HepG2 (cell line): ENCODE data around the gene SH3PXD2A. TPM values are rescaled to one million over a fixed set of nuclear protein-coding genes. Genes with fewer than 3 reads are reported as not detected.
A peak's percentile ranks its signal among the peaks of the same experiment; 100 is the strongest.

Experiments used
- ATAC-seq: fragments of 200-7000 bp; cut with Tn5 transposase; 3 replicates; pipeline ENCODE4 v1.9.1; 2020; ENCODE audit warnings: mild to moderate bottlenecking, moderate library complexity
- BruUV-seq: library from RNA; stranded (reverse); fragments of 400-500 nt; replicated peaks from 2 replicates; lab custom pipeline; 2021; lab: Mats Ljungman, UMichigan
- CTCF ChIA-PET: fragments of 300-600 bp; formaldehyde crosslinking; extraction: SDS; loops from one replicate; lab custom pipeline; 2021; ENCODE audit warnings: low total read pairs, inconsistent platforms, low intra/inter-chr PET ratio; lab: Yijun Ruan, JAX
- POLR2A ChIA-PET: fragments of 350-600 bp; sonication (Branson Sonifier 250); formaldehyde crosslinking; loops from one replicate; lab custom pipeline; 2020; ENCODE audit warnings: antibody characterized with exemption, inconsistent platforms; lab: Yijun Ruan, JAX
- DNase-seq: peaks from one replicate; pipeline ENCODE4 v3.0.0-alpha.2; 2015; ENCODE audit warnings: low spot score
- FAIRE-seq: peaks from 3 replicates; lab custom pipeline; 2011; peaks lifted over from hg19 to GRCh38; lab: Jason Lieb, UNC
- H2AFZ ChIP-seq: one replicate; pipeline ENCODE4 v1.6.1; 2011; ENCODE audit warnings: low read length, inconsistent platforms
- H3K27ac ChIP-seq: fragments of 300-600 bp; 3 replicates; pipeline ENCODE4 v1.8.0; 2011; ENCODE audit warnings: mixed run types, mild to moderate bottlenecking, mixed read lengths, low read length, inconsistent platforms; ENCODE audit not compliant: insufficient read depth; ENCODE audit errors: extremely low read length
- H3K27me3 ChIP-seq, 2 experiments: fragments of 200-600 bp in 1 of 2; 2 replicates in 1 of 2; 3 replicates in 1 of 2; pipeline versions ENCODE4 v1.6.0 to v1.8.0; 2011; ENCODE audit warnings: low read length in 2 of 2, mild to moderate bottlenecking in 2 of 2, moderate library complexity in 2 of 2, inconsistent platforms in 1 of 2; ENCODE audit not compliant: insufficient read depth in 2 of 2, control insufficient read depth in 1 of 2
- H3K36me3 ChIP-seq, 2 experiments: fragments of 200-600 bp in 1 of 2; replicated peaks in 1 of 2; 2 replicates in 1 of 2; 3 replicates in 1 of 2; pipeline versions ENCODE4 v1.5.1 to v1.8.0; 2011; ENCODE audit warnings: low read length in 2 of 2, inconsistent platforms in 1 of 2; ENCODE audit not compliant: insufficient read depth in 2 of 2, control insufficient read depth in 1 of 2
- H3K4me1 ChIP-seq: 2 replicates; pipeline ENCODE4 v1.5.1; 2012; ENCODE audit warnings: low read length, inconsistent platforms; ENCODE audit not compliant: insufficient read depth
- H3K4me2 ChIP-seq: 2 replicates; pipeline ENCODE4 v1.6.0; 2011; ENCODE audit warnings: low read depth, low read length, inconsistent platforms
- H3K4me3 ChIP-seq, 3 experiments: fragments of 200-600 bp in 1 of 3; sonication (generic), shearing (Covaris generic) in 1 of 3; replicated peaks in 1 of 3; 2 replicates each; pipeline ENCODE4 v1.5.1; 2011 to 2016; ENCODE audit warnings: low read length in 3 of 3, inconsistent platforms in 2 of 3, low read depth in 2 of 3, mild to moderate bottlenecking in 2 of 3, control low read depth in 1 of 3, mixed read lengths in 1 of 3; ENCODE audit not compliant: insufficient read depth in 1 of 3
- H3K79me2 ChIP-seq: one replicate; pipeline ENCODE4 v1.6.1; 2011; ENCODE audit warnings: low read length, inconsistent platforms; ENCODE audit not compliant: insufficient read depth
- H3K9ac ChIP-seq: 2 replicates; pipeline ENCODE4 v1.6.0; 2011; ENCODE audit warnings: mild to moderate bottlenecking, low read depth, low read length, inconsistent platforms; ENCODE audit not compliant: insufficient read depth
- H3K9me3 ChIP-seq: 2 replicates; pipeline ENCODE4 v1.5.1; 2012; ENCODE audit warnings: mild to moderate bottlenecking, low read length
- H4K20me1 ChIP-seq: 2 replicates; pipeline ENCODE4 v1.6.0; 2011; ENCODE audit warnings: inconsistent platforms, mild to moderate bottlenecking, low read length, moderate library complexity; ENCODE audit not compliant: insufficient read depth
- DNMT1 ChIP-seq: sonication (generic); formaldehyde crosslinking; IDR thresholded peaks from 2 replicates; pipeline ENCODE4 v1.5.1; 2020; ENCODE audit warnings: mild to moderate bottlenecking, missing genetic modification reagents
- HNF4A ChIP-seq: sonication (generic); formaldehyde crosslinking; IDR thresholded peaks from 2 replicates; pipeline ENCODE4 v1.4.0; 2020; ENCODE audit warnings: missing genetic modification reagents
- HOXA9 ChIP-seq: sonication (generic); formaldehyde crosslinking; IDR thresholded peaks from 2 replicates; pipeline ENCODE4 v1.8.1; 2022; ENCODE audit warnings: missing genetic modification reagents, mild to moderate bottlenecking, moderate library complexity, borderline replicate concordance
- MAFF ChIP-seq: IDR thresholded peaks from 2 replicates; pipeline ENCODE4 v1.6.1; 2011; ENCODE audit warnings: low read depth, low read length, improper control_type of control experiment
- NFE2 ChIP-seq: sonication (generic); formaldehyde crosslinking; IDR thresholded peaks from 2 replicates; pipeline ENCODE4 v1.4.0; 2020; ENCODE audit warnings: missing genetic modification reagents
- NR3C1 ChIP-seq: sonication (generic); formaldehyde crosslinking; IDR thresholded peaks from 2 replicates; pipeline ENCODE4 v1.4.0; 2020; ENCODE audit warnings: missing genetic modification reagents
- TMF1 ChIP-seq: sonication (generic); formaldehyde crosslinking; IDR thresholded peaks from 2 replicates; pipeline ENCODE4 v1.8.1; 2022; ENCODE audit warnings: low read depth, missing genetic modification reagents
- TOPORS ChIP-seq: sonication (generic); formaldehyde crosslinking; IDR thresholded peaks from 2 replicates; pipeline ENCODE4 v1.8.0; 2023; ENCODE audit warnings: mild to moderate bottlenecking, missing genetic modification reagents
- ZBTB3 ChIP-seq: sonication (generic); formaldehyde crosslinking; IDR thresholded peaks from 2 replicates; pipeline ENCODE4 v1.4.0; 2020; ENCODE audit warnings: low read depth, mild to moderate bottlenecking, moderate library complexity, missing genetic modification reagents, borderline replicate concordance
- ZBTB46 ChIP-seq: sonication (generic); formaldehyde crosslinking; IDR thresholded peaks from 2 replicates; pipeline ENCODE4 v1.4.0; 2020; ENCODE audit warnings: mild to moderate bottlenecking, missing genetic modification reagents, borderline replicate concordance
- ZC3H13 ChIP-seq: sonication (generic); formaldehyde crosslinking; IDR thresholded peaks from 2 replicates; pipeline ENCODE4 v1.8.1; 2023; ENCODE audit warnings: mild to moderate bottlenecking, missing genetic modification reagents, moderate library complexity
- WGBS: methylation state at CpG from one replicate; pipeline ENCODE4 v1.1.6; 2017; ENCODE audit warnings: low lambda C conversion rate; 5-methylcytosine and 5-hydroxymethylcytosine counted together
- in situ Hi-C: cut with HindIII; loops from 2 replicates; pipeline ENCODE4 v1.10.0; 2017; ENCODE audit warnings: low pct_unique_long_range_greater_than_20kb; ENCODE audit not compliant: extremely low pct_ligation_motif_present
- intact Hi-C: fragments of 100-400 bp; cut with micrococcal nuclease; formaldehyde crosslinking; loops from one replicate; pipeline ENCODE4 v1.10.0; 2022; ENCODE audit not compliant: unreplicated experiment
- polyA plus RNA-seq, 8 experiments: library from polyadenylated mRNA; depleted of rRNA in 3 of 8; stranded (reverse) in 7 of 8; unstranded in 1 of 8; fragments of >200 nt; fragmentation: Illumina TruSeq in 4 of 8; extraction: Trizol in 4 of 8; gene quantifications; 2 replicates each; pipeline versions ENCODE4 v1.2.1 to v1.2.3, GENCODE V29; 2011 to 2016; ENCODE audit warnings: low read depth in 4 of 8, missing spikeins in 1 of 8, mixed read lengths in 1 of 8; ENCODE audit not compliant: insufficient read depth in 1 of 8
- total RNA-seq, 5 experiments: library from RNA; depleted of rRNA; stranded (reverse); fragments of >200 nt; fragmentation: Illumina TruSeq; extraction: Trizol; gene quantifications; 2 replicates each; pipeline ENCODE4 v1.2.3, GENCODE V29; 2016; ENCODE audit warnings: low read depth in 1 of 5

Gene SH3PXD2A
- total and polyA plus RNA-seq, 2 of the 13 experiments (the other 11 are each of a cell fraction or from before 2014, with no cell fraction given), result 11.1 to 11.3 TPM

DNA sequence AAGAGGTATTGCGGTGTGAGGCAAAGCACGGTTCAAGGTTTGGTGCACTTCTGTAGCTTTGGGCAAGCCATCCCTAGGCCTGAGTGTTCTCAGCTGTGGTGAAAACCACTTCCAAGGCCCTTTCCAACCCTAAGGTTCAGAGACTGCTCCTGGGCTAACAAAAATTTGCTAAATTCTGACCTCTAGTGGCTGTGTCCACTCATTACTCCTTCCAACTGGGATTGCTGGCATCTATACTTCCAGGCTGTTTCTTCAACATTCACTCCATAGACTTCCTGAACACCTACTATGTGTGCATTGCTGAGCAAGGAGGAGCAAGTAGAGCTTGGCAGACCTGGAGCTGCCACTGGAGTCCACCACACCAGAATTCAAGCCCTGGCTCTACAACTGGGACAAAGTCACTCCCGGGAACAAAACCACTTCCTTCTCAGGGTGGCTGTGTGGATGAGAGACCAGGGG lies 29.3 kb upstream of the SH3PXD2A start (continued):
- TF ChIP-seq ZBTB46 (CRISPR knock-in tag), result no peak
- peak; percentile 19; the same call in 1 of the 2 replicates for TF ChIP-seq HNF4A (CRISPR knock-in tag)

GRCh38 chr10:103882285-103883007 lies 27.1 kb upstream of the SH3PXD2A start:
- Histone ChIP-seq H3K9ac (no peak overlapping the region), H3K27ac (no peak overlapping the region), H3K4me1 (0 out of 2 replicates have a peak, but pooled peaks cover under 1% of the 10 kb centered on the region), H4K20me1 (no peaks in the 10 kb centered on the region), H3K36me3 (peaks cover 7 to 21% of the 10 kb centered on the region in 2 experiments; a peak in 4 of 5 replicates), H3K9me3 (no peaks in the 10 kb centered on the region), H3K4me2 (no peak overlapping the region), H3K79me2 (no peaks in the 10 kb centered on the region), H2AFZ (no peak overlapping the region), H3K27me3 (no peaks in the 10 kb centered on the region), H3K4me3 (no peak overlapping the region)
- intact Hi-C loops (no loop called here), in situ Hi-C loops (no loop called here)
- DNase-seq (no peak), FAIRE-seq (no peak), ATAC-seq (no peak)
- ChIA-PET POLR2A (no interaction called here), CTCF (no interaction called here)
- TF ChIP-seq ZC3H13 (CRISPR knock-in tag), result no peak
- no peak for TF ChIP-seq ZBTB3 (CRISPR knock-in tag)
- no peak for TF ChIP-seq MAFF
- no peak for TF ChIP-seq NR3C1 (CRISPR knock-in tag)
- no peak for TF ChIP-seq NFE2 (CRISPR knock-in tag)
- no peak for TF ChIP-seq TOPORS
- TF ChIP-seq HOXA9 (CRISPR knock-in tag), result no peak
- TF ChIP-seq TMF1, result no peak
- no peak for TF ChIP-seq DNMT1 (CRISPR knock-in tag)
- BruUV-seq, result no TSS peak
- WGBS, result 100% methylated on average over 8 of the region's 8 CpGs
